ENCODE results near the gene XRCC1.

- TF ChIP-seq CTCF (IDR thresholded peaks at IDR 0.05) (no peak), ZFX (IDR thresholded peaks at IDR 0.05; ENCODE audit: borderline replicate concordance) (no peak)
Measured at GRCh38 chr19:43592800-43593350, 17.5 kb upstream of the XRCC1 start.

Data from 22Rv1 (cell line).